ENCODE measurements around the gene TRIM29.

Gene TRIM29

DNA sequence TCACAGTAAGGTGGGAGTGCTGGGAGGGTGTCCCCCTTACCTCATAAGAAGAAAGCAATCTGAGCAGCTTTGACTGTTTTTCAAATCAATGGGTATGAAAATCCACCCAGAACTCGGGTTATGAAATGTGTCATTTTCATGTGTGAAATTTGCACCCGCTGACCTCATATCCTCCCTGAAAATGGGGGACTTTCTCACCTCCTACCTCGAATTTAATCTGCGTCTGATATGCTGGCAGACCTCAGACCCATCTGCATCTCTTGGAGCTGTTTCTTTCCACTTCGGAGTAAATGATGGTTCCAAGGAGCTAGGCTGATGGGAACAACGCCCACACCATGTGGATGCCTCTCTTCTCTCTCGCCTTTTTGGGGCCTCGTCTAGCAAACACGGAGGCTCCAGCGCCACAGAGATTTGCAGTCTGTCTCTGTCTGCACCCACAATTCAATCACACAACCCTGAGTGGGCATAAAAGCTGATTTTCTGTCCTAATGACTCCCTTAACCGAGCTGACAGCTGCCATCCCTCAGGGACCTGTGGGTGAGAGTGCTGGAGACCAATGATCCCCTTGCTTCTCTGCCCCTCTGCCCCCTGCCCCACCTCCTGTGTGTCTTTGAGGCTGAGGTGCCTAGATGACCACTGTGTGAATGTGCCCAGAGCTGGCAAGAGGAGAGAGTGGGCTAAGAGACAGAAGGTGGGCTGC, 71.0 kb downstream of the TRIM29 start:
- TF ChIP-seq, protein P1, sequence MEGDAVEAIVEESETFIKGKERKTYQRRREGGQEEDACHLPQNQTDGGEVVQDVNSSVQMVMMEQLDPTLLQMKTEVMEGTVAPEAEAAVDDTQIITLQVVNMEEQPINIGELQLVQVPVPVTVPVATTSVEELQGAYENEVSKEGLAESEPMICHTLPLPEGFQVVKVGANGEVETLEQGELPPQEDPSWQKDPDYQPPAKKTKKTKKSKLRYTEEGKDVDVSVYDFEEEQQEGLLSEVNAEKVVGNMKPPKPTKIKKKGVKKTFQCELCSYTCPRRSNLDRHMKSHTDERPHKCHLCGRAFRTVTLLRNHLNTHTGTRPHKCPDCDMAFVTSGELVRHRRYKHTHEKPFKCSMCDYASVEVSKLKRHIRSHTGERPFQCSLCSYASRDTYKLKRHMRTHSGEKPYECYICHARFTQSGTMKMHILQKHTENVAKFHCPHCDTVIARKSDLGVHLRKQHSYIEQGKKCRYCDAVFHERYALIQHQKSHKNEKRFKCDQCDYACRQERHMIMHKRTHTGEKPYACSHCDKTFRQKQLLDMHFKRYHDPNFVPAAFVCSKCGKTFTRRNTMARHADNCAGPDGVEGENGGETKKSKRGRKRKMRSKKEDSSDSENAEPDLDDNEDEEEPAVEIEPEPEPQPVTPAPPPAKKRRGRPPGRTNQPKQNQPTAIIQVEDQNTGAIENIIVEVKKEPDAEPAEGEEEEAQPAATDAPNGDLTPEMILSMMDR (IDR thresholded peaks at IDR 0.05; ENCODE audit: low read depth, low read length): no peak
- DNase-seq: no peak
- no peak overlapping the region for H3K4me3 ChIP-seq (ENCODE audit: low read depth, low read length)

DNA sequence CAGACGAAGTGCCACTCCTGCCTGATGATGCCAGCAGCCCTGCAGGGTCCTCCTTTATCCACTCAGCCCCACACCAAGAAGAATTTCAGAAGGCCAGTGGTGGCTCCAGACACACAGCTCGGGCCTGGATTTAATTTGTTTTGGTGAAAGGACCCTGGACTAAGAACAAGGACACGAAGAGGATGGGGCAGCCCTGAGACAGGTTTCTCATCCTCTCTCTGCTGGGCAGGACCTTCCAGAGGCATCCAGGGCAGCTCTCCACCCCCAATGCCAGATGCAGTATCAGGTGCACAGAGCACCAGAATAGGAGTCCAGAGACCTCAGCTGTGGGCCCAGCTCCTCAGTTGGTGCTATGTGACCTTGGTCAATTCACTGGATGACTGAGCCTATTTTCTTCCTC, 72.0 kb downstream of the TRIM29 start:
- H3K27ac ChIP-seq: no peak overlapping the region
- no peaks in the 10 kb centered on the region for H3K36me3 ChIP-seq
- H3K4me3 ChIP-seq (ENCODE audit: low read depth, low read length): no peak overlapping the region
- no peaks in the 10 kb centered on the region for H3K27me3 ChIP-seq (ENCODE audit: insufficient read depth, low read depth, severe bottlenecking)
- no peaks in the 10 kb centered on the region for H3K9me3 ChIP-seq (ENCODE audit: severe bottlenecking)
- TF ChIP-seq, protein P1 (IDR thresholded peaks at IDR 0.05; ENCODE audit: low read depth, low read length): no peak
- DNase-seq: no peak

More for the DNA sequence above, 71.0 kb downstream of the TRIM29 start:
- Histone ChIP-seq H3K36me3 (no peaks in the 10 kb centered on the region), H3K27me3 (ENCODE audit: insufficient read depth, low read depth, severe bottlenecking) (no peaks in the 10 kb centered on the region), H3K9me3 (ENCODE audit: severe bottlenecking) (no peaks in the 10 kb centered on the region), H3K27ac (peak overlapping the region; percentile 5; the same call in 1 of the 2 replicates)

DNA sequence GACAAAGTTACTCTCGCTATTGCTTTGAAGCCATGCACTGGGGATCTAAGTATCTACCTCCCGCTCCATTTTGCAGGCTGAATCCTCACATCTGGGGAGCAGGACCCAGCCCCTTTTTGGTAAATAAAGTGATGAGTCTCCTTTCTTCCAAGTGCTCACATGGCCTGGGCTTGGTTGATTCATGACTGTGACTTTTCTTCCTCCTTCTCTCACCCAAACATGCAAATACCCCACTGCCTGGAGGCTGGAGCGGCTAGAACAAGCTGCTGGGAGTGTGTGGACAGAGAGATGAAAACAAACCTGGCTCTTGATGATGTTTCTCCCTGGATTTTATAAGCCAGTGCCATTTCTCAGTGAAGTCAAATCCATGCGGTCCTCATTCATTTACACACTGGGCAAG, 72.7 kb downstream of the TRIM29 start:
- DNase-seq: no peak
- no peak overlapping the region for H3K27ac ChIP-seq
- TF ChIP-seq, protein P1 (IDR thresholded peaks at IDR 0.05; ENCODE audit: low read depth, low read length): no peak
- H3K36me3 ChIP-seq: no peaks in the 10 kb centered on the region
- no peaks in the 10 kb centered on the region for H3K27me3 ChIP-seq (ENCODE audit: insufficient read depth, low read depth, severe bottlenecking)
- H3K4me3 ChIP-seq (ENCODE audit: low read depth, low read length): no peak overlapping the region
- no peaks in the 10 kb centered on the region for H3K9me3 ChIP-seq (ENCODE audit: severe bottlenecking)

DNA sequence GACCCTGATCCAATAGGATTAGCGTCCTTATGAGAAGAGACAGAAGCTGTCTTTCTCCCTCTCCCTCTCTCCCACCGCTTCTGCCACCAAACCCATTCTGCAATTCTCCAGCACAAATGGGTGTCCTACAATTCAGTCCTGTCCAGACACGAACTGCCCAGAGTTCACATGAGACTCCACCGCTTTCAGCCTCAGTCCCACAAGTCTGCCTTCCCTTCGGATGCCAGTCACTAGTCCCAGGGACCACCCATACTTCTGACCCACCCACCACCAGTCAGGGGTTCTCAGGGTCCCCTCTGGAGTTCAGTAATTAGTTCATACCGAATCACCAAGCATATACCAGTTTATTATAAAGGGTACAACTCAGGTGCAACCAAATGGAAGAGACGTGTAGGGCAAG, 73.6 kb downstream of the TRIM29 start:
- Histone ChIP-seq H3K9me3 (ENCODE audit: severe bottlenecking) (no peaks in the 10 kb centered on the region), H3K27ac (peak overlapping the region; percentile 51), H3K27me3 (ENCODE audit: insufficient read depth, low read depth, severe bottlenecking) (no peaks in the 10 kb centered on the region), H3K36me3 (no peaks in the 10 kb centered on the region), H3K4me3 (ENCODE audit: low read depth, low read length) (no peak overlapping the region)
- TF ChIP-seq, protein P1 (IDR thresholded peaks at IDR 0.05; ENCODE audit: low read depth, low read length): no peak
- no peak for DNase-seq

DNA sequence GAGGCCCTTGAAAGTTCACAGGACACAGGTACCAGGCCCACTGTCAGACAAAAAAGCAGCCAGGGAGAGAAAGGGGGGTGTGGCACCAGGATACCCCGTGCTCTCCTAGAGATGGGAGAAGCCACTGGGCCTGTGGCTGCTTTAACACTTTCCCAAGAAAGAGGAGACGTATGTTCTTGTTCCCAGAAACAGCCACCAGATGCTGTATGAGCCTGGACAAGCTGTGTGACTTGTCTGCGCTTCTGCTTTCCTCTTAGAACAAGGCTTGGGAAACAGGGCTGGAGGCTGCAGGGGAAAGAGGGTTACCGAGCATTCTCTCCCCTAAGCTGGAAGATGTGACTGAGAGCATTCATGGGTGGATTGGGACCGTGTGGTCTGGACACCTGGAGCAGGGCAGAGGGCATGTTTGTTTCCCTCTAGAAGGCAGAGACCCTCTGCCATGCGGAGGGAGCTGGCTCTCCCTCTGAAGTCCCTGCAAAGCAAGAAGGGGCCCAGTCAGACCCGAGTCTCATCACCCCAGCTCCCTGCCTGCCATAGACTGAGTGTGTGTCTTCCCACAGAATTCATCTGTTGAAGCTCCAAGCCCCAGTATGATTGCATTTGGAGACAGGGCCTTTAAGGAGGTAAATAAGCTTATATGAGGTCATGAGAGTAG, 74.1 kb downstream of the TRIM29 start:
- no peak for DNase-seq

More for the DNA sequence above, 74.1 kb downstream of the TRIM29 start:
- Histone ChIP-seq H3K9me3 (ENCODE audit: severe bottlenecking) (no peaks in the 10 kb centered on the region), H3K27me3 (ENCODE audit: insufficient read depth, low read depth, severe bottlenecking) (no peaks in the 10 kb centered on the region), H3K4me3 (ENCODE audit: low read depth, low read length) (no peak overlapping the region; the same call in 1 of the 2 replicates), H3K27ac (peak overlapping the region; percentile 51), H3K36me3 (no peaks in the 10 kb centered on the region)
- TF ChIP-seq, protein P1 (IDR thresholded peaks at IDR 0.05; ENCODE audit: low read depth, low read length): 0 out of 2 replicates have a peak, but pooled peaks have one; percentile 22
